HCT116 (cell line): ENCODE results near the gene SLC44A5. TPM values are rescaled to one million over a fixed set of nuclear protein-coding genes. Genes with fewer than 3 reads are reported as not detected.

Source experiments
- ATAC-seq: fragments of 200-7000 bp; cut with Tn5 transposase; 2 replicates; pipeline ENCODE4 v1.9.1; 2020; ENCODE audit warnings: mild to moderate bottlenecking, moderate library complexity
- BruUV-seq: library from RNA; stranded (reverse); fragments of 400-500 nt; replicated peaks from 2 replicates; lab custom pipeline; 2021; lab: Mats Ljungman, UMichigan
- CTCF ChIA-PET: fragments of 300-600 bp; sonication (Branson Sonifier 250); formaldehyde crosslinking; loops from one replicate; lab custom pipeline; 2021; ENCODE audit warnings: antibody characterized with exemption; lab: Charles Lee
- POLR2A ChIA-PET: fragments of 300-600, 350-600 bp; sonication (Branson Sonifier 250); formaldehyde crosslinking; loops from one replicate; lab custom pipeline; 2021; ENCODE audit warnings: antibody characterized with exemption; lab: Charles Lee
- RAD21 ChIA-PET, 2 experiments: fragments of 300-600 bp; sonication (Branson Sonifier 250); formaldehyde crosslinking; loops; one replicate each; lab custom pipeline; 2023; ENCODE audit warnings: low total read pairs in 2 of 2; ENCODE audit not compliant: uncharacterized antibody in 2 of 2, unreplicated experiment in 2 of 2, low non-redundant PET in 1 of 2; lab: Charles Lee
- DNase-seq: peaks from one replicate; pipeline ENCODE4 v3.0.0-alpha.2; 2010; ENCODE audit warnings: low read depth, low spot score
- H2AFZ ChIP-seq: fragments of 200-600 bp; shearing (Covaris generic), sonication (generic); 2 replicates; pipeline ENCODE4 v1.6.1; 2017; ENCODE audit warnings: low read depth, mixed run types, mixed read lengths, antibody characterized with exemption, low read length; ENCODE audit not compliant: poor library complexity, severe bottlenecking
- H3K27ac ChIP-seq: 2 replicates; pipeline ENCODE4 v1.5.1; 2012; ENCODE audit warnings: low read depth, low read length
- H3K27me3 ChIP-seq: fragments of 200-600 bp; sonication (generic); 2 replicates; pipeline ENCODE4 v1.6.1; 2016; ENCODE audit warnings: mixed run types, low read length, mixed read lengths; ENCODE audit not compliant: insufficient read depth
- H3K36me3 ChIP-seq, 2 experiments: fragments of 200-500 bp in 1 of 2; fragments of 200-600 bp in 1 of 2; sonication (Bioruptor generic) in 1 of 2; sonication (generic) in 1 of 2; 2 replicates each; pipeline versions ENCODE4 v1.5.1 to v1.6.1; 2014 to 2016; ENCODE audit warnings: low read length in 2 of 2, inconsistent platforms in 1 of 2, mixed read lengths in 1 of 2, mixed run types in 1 of 2; ENCODE audit not compliant: insufficient read depth in 2 of 2, control insufficient read depth in 1 of 2
- H3K4me1 ChIP-seq, 2 experiments: fragments of 200-600 bp in 1 of 2; sonication (generic) in 1 of 2; 2 replicates each; pipeline versions ENCODE4 v1.5.1 to v1.6.1; 2012 to 2017; ENCODE audit warnings: low read length in 2 of 2, inconsistent platforms in 1 of 2, mild to moderate bottlenecking in 1 of 2, mixed read lengths in 1 of 2, mixed run types in 1 of 2, moderate library complexity in 1 of 2; ENCODE audit not compliant: insufficient read depth in 2 of 2, control insufficient read depth in 1 of 2
- H3K4me2 ChIP-seq: fragments of 200-600 bp; sonication (generic); 2 replicates; pipeline ENCODE4 v1.6.1; 2017; ENCODE audit warnings: mixed run types, low read length, mixed read lengths
- H3K4me3 ChIP-seq, 2 experiments: fragments of 200-600 bp in 1 of 2; sonication (generic) in 1 of 2; replicated peaks in 1 of 2; 2 replicates each; pipeline ENCODE4 v1.5.1; 2011 to 2016; ENCODE audit warnings: low read length in 2 of 2, control low read depth in 1 of 2, low read depth in 1 of 2, mild to moderate bottlenecking in 1 of 2, mixed read lengths in 1 of 2, mixed run types in 1 of 2
- H3K79me2 ChIP-seq: fragments of 200-600 bp; sonication (generic); 2 replicates; pipeline ENCODE4 v1.6.1; 2017; ENCODE audit warnings: mild to moderate bottlenecking, mixed run types, low read length, moderate library complexity, mixed read lengths; ENCODE audit not compliant: insufficient read depth
- H3K9ac ChIP-seq: fragments of 200-600 bp; sonication (generic); 2 replicates; pipeline ENCODE4 v1.6.1; 2016; ENCODE audit warnings: low read length, mixed read lengths
- H3K9me2 ChIP-seq: fragments of 200-600 bp; sonication (generic), shearing (Covaris generic); 2 replicates; pipeline ENCODE4 v1.6.1; 2017; ENCODE audit warnings: mixed run types, mild to moderate bottlenecking, moderate library complexity; ENCODE audit not compliant: insufficient read depth
- H3K9me3 ChIP-seq, 2 experiments: fragments of 200-500 bp in 1 of 2; fragments of 200-600 bp in 1 of 2; sonication (Bioruptor generic) in 1 of 2; sonication (generic) in 1 of 2; 2 replicates each; pipeline ENCODE4 v1.6.1; 2014 to 2017; ENCODE audit warnings: low read length in 2 of 2, mixed read lengths in 2 of 2, inconsistent platforms in 1 of 2, low read depth in 1 of 2, mild to moderate bottlenecking in 1 of 2, mixed run types in 1 of 2, moderate library complexity in 1 of 2; ENCODE audit not compliant: control insufficient read depth in 1 of 2, insufficient read depth in 1 of 2
- H4K20me1 ChIP-seq: fragments of 200-600 bp; sonication (generic), shearing (Covaris generic); 2 replicates; pipeline ENCODE4 v1.6.1; 2017; ENCODE audit warnings: mixed run types, mild to moderate bottlenecking, moderate library complexity; ENCODE audit not compliant: insufficient read depth
- EGR1 ChIP-seq: IDR thresholded peaks from 2 replicates; pipeline ENCODE4 v1.6.1; 2012; ENCODE audit warnings: low read depth
- JUND ChIP-seq: IDR thresholded peaks from 2 replicates; pipeline ENCODE4 v1.6.1; 2012
- REST ChIP-seq: IDR thresholded peaks from 2 replicates; pipeline ENCODE4 v1.6.1; 2012; ENCODE audit warnings: low read depth
- ZBTB33 ChIP-seq: IDR thresholded peaks from 2 replicates; pipeline ENCODE4 v1.6.1; 2011; ENCODE audit warnings: mild to moderate bottlenecking, low read length, moderate library complexity; ENCODE audit not compliant: insufficient replicate concordance; ENCODE audit errors: extremely low read depth
- ZFX ChIP-seq: fragments of 450-650 bp; IDR thresholded peaks from 2 replicates; pipeline ENCODE4 v1.6.1; 2017
- ZNF274 ChIP-seq: fragments of 200-500 bp; sonication (Bioruptor generic); IDR thresholded peaks from 2 replicates; pipeline ENCODE4 v1.6.1; 2014; ENCODE audit warnings: mild to moderate bottlenecking, low read depth, low read length, inconsistent platforms
- intact Hi-C: fragments of 100-400 bp; cut with micrococcal nuclease; formaldehyde crosslinking; loops from 2 replicates; pipeline ENCODE4 v1.10.0; 2022
- total RNA-seq: library from RNA; stranded (reverse); gene quantifications from one replicate; pipeline ENCODE4 v1.2.1, GENCODE V29; 2021; ENCODE audit not compliant: unreplicated experiment

The SLC44A5 gene
- total RNA-seq, 1 experiment from 2014 or later, result 2.4 TPM

GRCh38 chr1:75308365-75308764, 302.5 kb downstream of the SLC44A5 start:
- H3K4me1 ChIP-seq, result no peaks in the 10 kb centered on the region
- CTCF ChIA-PET, result interaction anchor here (1.1 kb wide), 1 partner anchor 43 kb away, joined by 3 read pairs; no protein-coding TSS in a partner anchor
- intact Hi-C loops, result no loop called here
- H3K79me2 ChIP-seq, result no peaks in the 10 kb centered on the region
- ATAC-seq (no peak), DNase-seq (no peak)
- TF ChIP-seq ZFX, result no peak
- TF ChIP-seq JUND, result no peak
- TF ChIP-seq ZBTB33, result no peak
- TF ChIP-seq ZNF274, result no peak
- TF ChIP-seq EGR1, result no peak
- no peak for TF ChIP-seq REST
- RAD21 ChIA-PET, result no interaction called here
- H3K9ac ChIP-seq, result no peak overlapping the region
- POLR2A ChIA-PET, result no interaction called here
- no peaks in the 10 kb centered on the region for H3K9me2 ChIP-seq
- no peak overlapping the region for H3K4me2 ChIP-seq
- H4K20me1 ChIP-seq, result no peaks in the 10 kb centered on the region
- H3K27ac ChIP-seq, result no peak overlapping the region
- H3K4me3 ChIP-seq, result no peak overlapping the region
- H3K9me3 ChIP-seq, result no peaks in the 10 kb centered on the region
- BruUV-seq, result no TSS peak
- H3K36me3 ChIP-seq, result no peaks in the 10 kb centered on the region
- H3K27me3 ChIP-seq, result no peaks in the 10 kb centered on the region
- no peak overlapping the region for H2AFZ ChIP-seq
